Effector CD8-positive, alpha-beta T cell (primary cell): ENCODE results near the gene INSIG1.

Source experiments
- DNase-seq: peaks from one replicate; lab custom pipeline; 2025; lab: John Stamatoyannopoulos, UW

Gene INSIG1

DNA sequence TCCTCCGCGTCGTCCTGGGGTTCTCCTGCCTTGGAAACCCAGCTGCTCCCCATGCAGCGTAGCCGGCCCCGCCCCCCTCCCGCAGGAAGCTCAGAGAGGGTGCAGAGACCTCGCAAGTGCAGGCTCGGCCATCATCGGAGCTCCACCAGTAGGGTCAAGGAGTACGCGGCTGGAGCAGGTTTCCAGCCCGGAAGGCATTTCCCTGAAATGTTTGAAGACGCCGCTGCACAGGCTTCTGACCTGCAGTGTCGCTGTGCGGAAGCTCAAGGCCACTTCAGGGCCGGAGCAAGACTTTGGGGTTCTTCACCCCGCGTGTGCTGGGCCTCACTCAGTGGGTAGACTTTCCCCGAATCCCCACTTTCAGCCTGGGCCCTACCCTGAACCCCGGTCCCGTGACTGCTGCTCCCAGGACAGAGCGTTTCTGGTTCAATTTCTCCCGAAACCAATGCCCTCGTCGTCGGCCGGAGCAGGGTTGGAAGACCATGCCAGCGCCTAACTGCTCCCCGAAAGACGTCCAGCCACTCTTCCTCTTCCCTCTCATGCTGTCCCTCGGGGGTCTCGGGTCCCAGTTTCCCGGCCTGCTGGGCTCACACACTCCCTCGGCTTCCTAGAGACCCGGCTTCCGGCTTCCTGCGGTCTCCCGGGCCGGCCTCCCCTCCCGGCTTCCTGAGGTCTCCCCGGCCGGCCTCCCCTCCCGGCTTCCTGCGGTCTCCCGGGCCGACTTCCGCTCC lies 52.1 kb downstream of the INSIG1 start:
- DNase-seq, result no peak

DNA sequence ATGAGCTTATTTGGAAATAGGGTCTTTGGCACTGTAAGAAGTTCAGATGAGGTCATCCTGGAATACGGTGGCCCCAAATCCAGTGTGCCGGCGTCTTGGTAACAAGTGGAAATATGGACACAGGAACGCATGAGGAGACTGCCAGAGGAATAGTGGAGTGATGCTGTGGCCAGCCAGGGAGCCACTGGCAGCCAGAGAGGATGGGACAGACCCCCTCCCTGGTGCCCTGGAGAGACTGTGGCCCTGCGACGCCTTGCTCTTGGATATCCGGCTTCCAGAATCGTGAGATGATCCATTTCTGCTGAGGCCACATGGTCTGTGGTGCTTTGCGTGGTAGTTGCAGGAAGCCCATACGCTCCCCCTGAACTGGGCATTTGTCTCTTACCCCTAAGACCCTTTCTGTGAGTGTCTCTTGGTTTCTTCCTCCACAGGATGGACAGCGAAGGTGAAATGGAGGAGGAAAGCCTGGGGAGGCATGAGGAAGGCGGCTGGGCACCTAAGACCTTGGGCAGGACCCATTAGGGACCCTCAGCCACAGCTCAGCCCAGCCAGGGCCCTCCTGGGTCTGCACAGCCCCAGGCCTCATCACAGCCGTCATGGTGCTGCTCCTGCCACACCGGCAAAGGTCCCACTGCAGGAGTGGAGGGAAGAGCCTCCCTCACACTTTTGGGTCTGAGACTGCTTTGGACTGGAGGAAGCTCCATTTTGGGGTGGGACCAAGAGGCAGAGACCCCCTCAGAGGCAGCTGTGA lies 53.6 kb downstream of the INSIG1 start:
- no peak for DNase-seq

DNA sequence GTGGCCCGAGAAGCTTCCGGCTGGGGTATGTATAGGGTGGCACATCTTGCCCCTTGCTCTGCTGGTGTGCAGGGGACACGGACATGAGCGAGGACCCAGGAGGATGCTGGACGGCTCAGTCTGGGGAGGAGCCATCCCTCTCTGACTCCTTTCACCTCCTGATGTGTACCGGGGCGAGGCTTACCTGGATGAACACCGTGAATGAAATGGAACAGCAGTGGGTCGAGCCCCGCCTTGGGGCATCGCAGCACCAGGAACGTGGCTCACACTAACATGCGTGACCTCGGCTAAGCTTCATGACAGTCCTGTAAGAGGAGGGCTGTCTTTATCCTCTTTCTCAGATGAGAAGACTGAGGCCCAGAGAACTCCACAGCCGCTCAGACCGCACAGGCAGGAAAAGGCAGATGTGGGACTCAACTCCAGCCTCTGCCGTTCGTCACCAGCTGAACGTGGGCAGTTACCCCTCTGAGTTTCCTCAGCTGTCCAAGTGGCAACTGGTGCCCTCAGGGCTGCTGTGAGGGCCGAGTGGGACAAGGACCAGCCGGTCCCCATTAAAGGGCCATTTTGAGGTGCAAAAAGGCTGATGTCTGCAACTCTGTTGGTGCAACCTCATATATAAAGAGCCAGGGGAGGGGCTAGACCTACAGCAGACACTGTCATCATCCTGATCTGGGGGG lies 54.5 kb downstream of the INSIG1 start:
- DNase-seq, result no peak

DNA sequence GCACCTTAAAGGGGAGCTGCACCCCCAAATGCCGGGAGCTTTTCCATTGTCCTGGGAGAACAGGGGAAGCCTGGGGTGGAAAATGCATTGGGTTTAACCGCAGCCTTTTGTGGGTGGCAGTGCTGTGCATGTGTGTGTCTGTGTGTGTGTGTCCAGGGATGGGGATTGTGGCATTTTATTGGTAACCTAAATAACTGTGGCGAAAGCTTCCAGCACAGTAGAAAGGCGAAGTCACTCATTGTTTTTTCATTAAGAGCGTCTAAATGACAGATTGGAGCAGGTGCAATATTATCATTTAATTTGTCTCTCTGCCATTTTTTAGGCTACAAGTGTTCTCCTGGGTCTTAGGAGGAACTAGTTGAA lies 55.1 kb downstream of the INSIG1 start:
- DNase-seq, result no peak

DNA sequence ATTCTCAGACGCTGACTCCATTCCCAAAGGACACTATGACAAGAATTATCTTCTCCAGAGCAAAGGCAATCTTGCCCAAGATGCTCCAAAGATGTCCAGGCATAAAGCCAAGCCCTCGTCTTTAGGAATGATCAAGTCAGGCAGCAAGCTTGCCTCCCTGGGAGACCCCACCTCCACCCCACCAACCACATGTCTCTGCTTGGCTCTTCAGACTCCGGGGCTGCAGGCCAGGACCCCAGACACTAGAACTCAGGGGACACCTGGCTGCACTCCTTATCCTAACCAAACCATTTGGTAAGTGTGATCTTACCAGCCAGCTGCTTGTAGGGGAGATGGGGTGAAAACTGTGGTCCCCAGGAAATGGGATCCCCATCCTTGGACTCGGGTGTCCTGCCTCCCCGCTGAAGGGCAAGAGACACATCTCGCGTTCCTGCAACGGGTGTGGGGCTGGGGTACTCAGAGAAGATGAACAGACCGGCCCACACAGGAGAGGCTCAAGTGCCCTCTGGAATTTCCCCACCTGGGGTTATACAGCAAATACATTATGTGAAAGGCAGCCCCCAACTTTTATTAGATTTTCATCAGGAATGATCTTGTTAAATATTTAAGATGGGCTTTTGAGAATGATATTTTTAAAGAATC lies 55.7 kb downstream of the INSIG1 start:
- no peak for DNase-seq

DNA sequence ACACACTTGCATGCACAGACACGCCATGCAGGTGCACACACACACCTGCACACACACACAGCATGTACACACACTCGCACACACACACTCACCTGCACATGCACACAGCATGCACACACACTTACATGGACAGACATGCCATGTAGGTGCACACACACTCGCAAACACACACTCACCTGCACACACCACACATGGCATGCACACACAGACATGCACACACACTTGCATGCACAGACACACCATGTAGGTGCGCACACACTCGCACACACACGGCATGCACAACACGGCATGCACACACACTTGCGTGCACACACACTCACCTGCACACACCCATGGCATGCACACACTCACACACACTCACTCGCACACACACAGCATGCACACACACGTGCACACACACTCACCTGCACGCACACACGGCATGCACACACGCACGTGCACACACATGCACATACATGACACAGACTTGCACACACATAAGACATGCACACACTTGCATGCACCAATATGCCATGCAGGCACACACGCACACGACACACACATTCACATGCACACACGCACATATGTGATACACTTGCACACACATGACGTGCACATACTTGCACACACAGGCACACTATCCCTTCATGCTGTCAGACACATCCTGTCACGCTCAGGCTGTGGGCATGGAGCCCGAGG lies 56.8 kb downstream of the INSIG1 start:
- DNase-seq, result no peak

DNA sequence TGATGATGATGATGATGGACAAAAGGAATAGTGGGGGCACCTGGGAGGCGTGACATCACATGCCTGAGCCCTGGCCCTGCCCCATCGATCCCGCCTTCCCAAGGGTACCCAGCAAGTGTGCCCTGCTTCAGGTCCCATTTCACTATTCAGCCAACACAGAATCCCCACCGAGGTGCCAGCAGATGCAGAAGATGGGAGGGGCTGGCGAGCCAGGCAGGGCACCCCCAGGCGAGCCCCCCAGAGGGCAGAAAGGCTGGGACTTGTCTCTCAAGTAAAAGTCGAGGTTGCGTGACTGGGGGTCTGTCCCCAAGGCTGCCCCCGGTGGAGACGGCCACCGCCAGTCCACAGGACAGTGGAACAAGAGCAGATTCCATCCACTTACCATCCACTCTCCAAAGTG lies 57.5 kb downstream of the INSIG1 start:
- no peak for DNase-seq

DNA sequence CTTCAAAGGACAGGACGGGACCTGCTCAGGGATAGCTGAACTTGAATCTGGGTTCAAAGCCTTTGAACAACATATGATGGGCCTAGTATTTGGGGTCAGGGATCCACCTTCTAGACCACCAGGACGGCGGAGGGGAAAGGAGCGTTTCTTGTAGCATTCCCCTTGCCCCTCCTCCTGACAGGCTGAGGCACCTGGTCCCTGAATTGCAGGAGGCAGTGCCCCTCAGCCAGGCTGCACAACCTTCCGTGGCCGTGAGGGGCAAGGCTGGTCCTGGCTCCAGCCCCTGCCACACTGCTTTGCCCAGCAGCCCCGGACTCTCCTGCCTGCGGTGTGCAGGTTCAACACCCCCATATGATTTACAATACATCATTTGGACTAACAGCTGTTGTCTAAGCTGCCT lies 58.1 kb downstream of the INSIG1 start:
- no peak for DNase-seq

DNA sequence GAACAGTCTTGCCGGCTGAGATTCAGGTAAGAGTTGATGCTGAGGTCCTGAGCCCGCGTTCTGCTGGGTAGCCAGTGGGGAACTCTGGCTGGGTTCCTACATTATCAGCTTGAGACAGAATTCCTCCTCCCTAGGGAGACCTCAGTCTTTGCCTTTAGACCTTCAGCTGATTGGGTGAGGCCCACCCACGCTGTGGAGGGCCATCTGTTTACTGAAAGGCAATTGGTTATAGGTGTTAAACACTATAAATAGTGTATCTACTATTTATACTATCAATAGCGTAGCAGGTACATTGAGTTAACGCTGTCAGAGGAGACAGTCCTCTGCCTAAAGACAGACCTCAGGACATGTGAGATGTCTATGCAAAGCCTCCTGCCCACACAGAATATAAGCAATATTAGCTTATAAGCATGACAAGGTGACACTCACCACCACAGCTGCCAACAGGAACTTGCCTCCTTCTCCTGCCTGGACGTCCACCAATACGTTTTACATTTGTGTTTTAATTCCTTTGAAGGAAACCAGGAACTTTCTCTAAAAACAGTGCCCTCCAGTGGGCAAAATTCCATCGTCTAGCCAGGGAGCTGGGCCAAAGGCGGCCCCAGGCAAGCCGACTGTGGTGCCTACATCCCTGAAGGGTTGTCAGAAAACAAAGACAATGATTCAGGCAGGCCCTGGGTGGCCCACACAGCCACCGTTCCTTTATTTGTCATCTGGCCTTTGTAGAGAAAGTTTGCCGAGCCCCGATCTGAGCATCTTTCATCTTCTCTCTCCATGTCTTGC lies 58.8 kb downstream of the INSIG1 start:
- no peak for DNase-seq

DNA sequence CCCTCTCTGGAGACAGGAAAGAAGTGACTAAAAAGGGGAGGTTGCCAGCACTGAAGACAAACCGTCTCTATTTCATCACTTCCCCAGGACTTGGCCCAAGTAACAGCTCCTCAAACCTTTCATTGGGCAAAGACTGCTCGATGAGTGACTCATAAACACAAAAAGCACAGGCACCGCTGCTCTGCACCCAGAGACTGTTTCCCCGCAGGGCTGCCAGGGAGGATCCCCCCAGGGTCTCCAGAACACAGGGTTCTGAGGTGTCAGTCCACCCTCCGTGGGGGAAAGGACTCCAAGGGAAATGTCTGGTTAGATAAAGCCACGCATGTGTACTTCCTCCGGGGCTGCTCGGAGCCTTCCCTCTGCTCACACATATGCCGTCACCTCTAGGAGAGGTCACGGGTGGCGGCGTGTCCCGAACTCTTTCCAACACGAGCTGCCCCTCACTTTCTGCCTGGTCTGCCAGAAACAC lies 59.9 kb downstream of the INSIG1 start:
- no peak for DNase-seq

DNA sequence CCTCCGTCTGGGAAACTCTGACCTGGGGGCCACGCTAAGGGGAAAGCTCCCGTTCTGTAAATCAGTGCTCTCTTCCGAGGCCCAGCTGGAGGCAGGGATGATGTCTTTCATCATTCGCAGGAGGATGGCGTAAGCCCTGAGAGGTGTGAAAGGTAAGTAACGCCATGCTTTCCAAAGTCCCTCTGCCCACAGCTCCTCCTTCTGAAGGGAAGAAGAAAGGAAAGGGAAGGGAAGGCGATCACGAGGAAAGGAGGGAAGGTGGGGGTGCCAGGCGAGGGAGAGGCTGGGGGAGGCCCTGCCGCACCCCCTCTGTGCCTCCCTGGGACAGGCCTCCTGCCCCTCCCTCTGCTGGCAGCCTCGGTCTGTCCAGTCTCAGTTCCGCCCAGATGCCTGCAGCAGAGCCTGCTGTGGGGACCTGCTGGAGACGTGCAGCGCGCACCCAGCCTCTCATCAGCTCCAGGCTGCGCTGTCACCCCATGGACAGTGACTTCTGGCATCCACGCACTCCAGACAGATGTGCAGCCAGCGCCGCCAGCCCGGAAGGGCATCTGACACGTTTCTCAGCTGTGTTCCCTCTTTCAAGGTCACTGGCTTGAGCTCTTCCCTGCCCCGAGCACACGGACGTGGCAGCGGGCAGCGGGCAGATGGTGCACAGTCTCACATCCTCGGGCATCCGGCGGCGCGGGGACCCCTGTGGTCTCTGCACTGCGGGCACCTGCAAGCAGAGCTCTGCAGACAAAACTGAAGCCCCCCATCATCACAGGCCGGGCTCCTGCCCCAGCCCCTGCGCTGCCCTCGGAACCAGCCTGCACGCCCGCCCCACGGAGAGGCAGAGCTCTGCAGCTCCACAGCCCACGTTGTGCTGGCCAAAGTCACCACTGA lies 60.6 kb downstream of the INSIG1 start:
- no peak for DNase-seq

DNA sequence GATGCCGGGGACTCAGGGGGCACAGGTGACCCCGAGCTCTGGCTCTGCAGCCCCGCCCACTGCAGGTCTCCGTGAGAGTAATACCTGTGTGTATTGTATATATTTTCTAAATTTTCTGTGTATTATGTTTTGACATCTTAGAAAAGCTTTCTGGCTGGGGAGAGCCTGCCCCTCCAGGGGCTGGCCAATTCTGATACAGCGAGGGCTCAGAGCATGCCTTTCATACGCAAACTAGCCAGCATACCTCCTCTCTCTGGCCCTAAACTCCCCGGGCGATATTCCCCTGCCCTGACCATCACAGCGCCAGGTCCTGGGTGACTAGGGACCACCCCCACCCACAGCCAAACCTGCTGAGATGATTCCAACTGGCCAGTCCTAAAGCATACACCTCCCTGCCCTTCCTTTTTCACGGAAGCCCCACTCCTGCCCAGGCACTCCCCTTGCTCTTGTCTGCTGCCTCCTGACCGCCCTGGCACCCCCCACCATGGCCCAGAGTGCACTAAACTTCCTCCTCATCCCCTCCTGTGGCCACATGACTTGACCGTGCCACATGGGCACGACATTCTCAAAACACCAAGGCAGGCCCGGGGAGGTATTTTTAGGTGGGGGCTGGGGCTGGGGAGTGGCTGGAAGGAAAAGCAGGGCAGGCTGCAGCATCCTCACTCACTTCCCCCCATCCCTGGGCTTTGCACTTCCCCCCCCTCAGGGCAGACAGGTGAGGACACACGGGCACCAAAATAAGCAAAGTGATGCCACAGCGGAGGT lies 61.5 kb downstream of the INSIG1 start:
- DNase-seq, result no peak
